H9 (cell line): ENCODE data around the gene MPP2. TPM values are rescaled to one million over a fixed set of nuclear protein-coding genes. Genes with fewer than 3 reads are reported as not detected.

ENCODE experiments used
- DNase-seq: peaks from one replicate; pipeline ENCODE4 v3.0.0-alpha.2; 2017
- H2AFZ ChIP-seq: one replicate; pipeline ENCODE4 v1.6.1; 2013; ENCODE audit warnings: mild to moderate bottlenecking, low read length, control low read depth, moderate library complexity
- H2AK5ac ChIP-seq: 2 replicates; pipeline ENCODE4 v1.6.1; 2013; ENCODE audit warnings: low read length, control low read depth, mixed read lengths; ENCODE audit not compliant: insufficient read length
- H2BK120ac ChIP-seq: one replicate; pipeline ENCODE4 v1.6.1; 2013; ENCODE audit warnings: low read depth, mild to moderate bottlenecking, low read length, control low read depth, inconsistent platforms; ENCODE audit not compliant: poor library complexity, severe bottlenecking
- H2BK12ac ChIP-seq: 2 replicates; pipeline ENCODE4 v1.6.1; 2013; ENCODE audit warnings: low read length, control low read depth, mixed read lengths, low read depth; ENCODE audit not compliant: insufficient read length
- H2BK15ac ChIP-seq: 2 replicates; pipeline ENCODE4 v1.6.1; 2013; ENCODE audit warnings: low read depth, low read length, control low read depth
- H2BK20ac ChIP-seq: one replicate; pipeline ENCODE4 v1.6.1; 2013; ENCODE audit warnings: low read depth, mild to moderate bottlenecking, low read length, control low read depth, inconsistent platforms; ENCODE audit not compliant: poor library complexity, severe bottlenecking
- H2BK5ac ChIP-seq: 2 replicates; pipeline ENCODE4 v1.6.1; 2013; ENCODE audit warnings: low read length, control low read depth, mixed read lengths; ENCODE audit not compliant: insufficient read length
- H3K14ac ChIP-seq: 2 replicates; pipeline ENCODE4 v1.6.1; 2013; ENCODE audit warnings: low read length, control low read depth; ENCODE audit not compliant: insufficient read depth
- H3K18ac ChIP-seq: 2 replicates; pipeline ENCODE4 v1.6.1; 2013; ENCODE audit warnings: low read depth, mild to moderate bottlenecking, mixed read lengths, low read length, control low read depth; ENCODE audit not compliant: insufficient read length
- H3K23ac ChIP-seq: 2 replicates; pipeline ENCODE4 v1.6.1; 2013; ENCODE audit warnings: low read length, control low read depth, mixed read lengths, low read depth; ENCODE audit not compliant: insufficient read length
- H3K23me2 ChIP-seq: 2 replicates; pipeline ENCODE4 v1.6.1; 2013; ENCODE audit warnings: low read depth, mild to moderate bottlenecking, mixed read lengths, low read length, control low read depth; ENCODE audit not compliant: insufficient read length, poor library complexity, severe bottlenecking
- H3K27ac ChIP-seq: 2 replicates; pipeline ENCODE4 v1.5.1; 2013; ENCODE audit warnings: low read length, control low read depth, mixed read lengths, low read depth; ENCODE audit not compliant: insufficient read length
- H3K27me3 ChIP-seq: 2 replicates; pipeline ENCODE4 v1.6.1; 2013; ENCODE audit warnings: low read length, control low read depth, inconsistent platforms; ENCODE audit not compliant: insufficient read depth
- H3K4ac ChIP-seq: 2 replicates; pipeline ENCODE4 v1.6.1; 2013; ENCODE audit warnings: low read depth, mild to moderate bottlenecking, control low read depth, inconsistent platforms, low read length, moderate library complexity
- H3K4me1 ChIP-seq: 2 replicates; pipeline ENCODE4 v1.6.1; 2013; ENCODE audit warnings: low read length, control low read depth, inconsistent platforms; ENCODE audit not compliant: insufficient read depth
- H3K4me2 ChIP-seq: 2 replicates; pipeline ENCODE4 v1.6.1; 2013; ENCODE audit warnings: low read length, control low read depth, mixed read lengths; ENCODE audit not compliant: insufficient read length, insufficient read depth
- H3K56ac ChIP-seq: 2 replicates; pipeline ENCODE4 v1.6.1; 2013; ENCODE audit warnings: low read depth, mild to moderate bottlenecking, mixed read lengths, low read length, control low read depth; ENCODE audit not compliant: insufficient read length
- H3K79me1 ChIP-seq: 2 replicates; pipeline ENCODE4 v1.6.1; 2013; ENCODE audit warnings: low read depth, mild to moderate bottlenecking, moderate library complexity, low read length, control low read depth, inconsistent platforms; ENCODE audit not compliant: insufficient read depth, poor library complexity, severe bottlenecking
- H3K79me2 ChIP-seq: 2 replicates; pipeline ENCODE4 v1.6.1; 2013; ENCODE audit warnings: low read length, control low read depth, inconsistent platforms; ENCODE audit not compliant: insufficient read depth
- H3K9ac ChIP-seq: 2 replicates; pipeline ENCODE4 v1.6.1; 2013; ENCODE audit warnings: low read length, control low read depth, mixed read lengths; ENCODE audit not compliant: insufficient read length; ENCODE audit errors: extremely low read depth
- H3K9me3 ChIP-seq: one replicate; pipeline ENCODE4 v1.6.1; 2013; ENCODE audit warnings: low read depth, low read length, inconsistent platforms; ENCODE audit not compliant: control insufficient read depth
- H3T11ph ChIP-seq: one replicate; pipeline ENCODE4 v1.6.1; 2013; ENCODE audit warnings: mild to moderate bottlenecking, low read length, control low read depth, inconsistent platforms
- H4K20me1 ChIP-seq: one replicate; pipeline ENCODE4 v1.6.1; 2013; ENCODE audit not compliant: control insufficient read depth, insufficient read length, insufficient read depth
- H4K5ac ChIP-seq: 2 replicates; pipeline ENCODE4 v1.6.1; 2013; ENCODE audit warnings: low read depth, mild to moderate bottlenecking, mixed read lengths, low read length, control low read depth; ENCODE audit not compliant: insufficient read length
- H4K8ac ChIP-seq: replicated peaks from 2 replicates; pipeline ENCODE4 v1.6.1; 2013; ENCODE audit warnings: low read length, control low read depth, mixed read lengths, low read depth; ENCODE audit not compliant: insufficient read length
- H4K91ac ChIP-seq: 2 replicates; pipeline ENCODE4 v1.6.1; 2013; ENCODE audit warnings: low read depth, mild to moderate bottlenecking, moderate library complexity, mixed read lengths, low read length, control low read depth; ENCODE audit not compliant: insufficient read length
- H3K27ac Mint-ChIP-seq, 3 experiments: 2 replicates in 2 of 3; 3 replicates in 1 of 3; pipeline ENCODE4 v1.8.0; 2020 to 2021; ENCODE audit warnings: mixed read lengths in 3 of 3, mild to moderate bottlenecking in 1 of 3, moderate library complexity in 1 of 3
- H3K27me3 Mint-ChIP-seq: 2 replicates; pipeline ENCODE4 v1.8.0; 2021; ENCODE audit warnings: low read depth, mild to moderate bottlenecking, moderate library complexity, mixed read lengths
- H3K36me3 Mint-ChIP-seq, 3 experiments: 2 replicates in 2 of 3; 3 replicates in 1 of 3; pipeline ENCODE4 v1.8.0; 2020 to 2021; ENCODE audit warnings: low read depth in 3 of 3, mixed read lengths in 3 of 3; ENCODE audit not compliant: insufficient read depth in 1 of 3
- H3K4me1 Mint-ChIP-seq, 2 experiments: 2 replicates each; pipeline ENCODE4 v1.8.0; 2020; ENCODE audit warnings: mixed read lengths in 2 of 2
- H3K4me3 Mint-ChIP-seq, 2 experiments: 2 replicates in 1 of 2; 3 replicates in 1 of 2; pipeline ENCODE4 v1.8.0; 2020 to 2021; ENCODE audit warnings: mild to moderate bottlenecking in 2 of 2, mixed read lengths in 2 of 2, moderate library complexity in 1 of 2
- H3K9me3 Mint-ChIP-seq, 2 experiments: 2 replicates in 1 of 2; 3 replicates in 1 of 2; pipeline ENCODE4 v1.8.0; 2020; ENCODE audit warnings: mild to moderate bottlenecking in 2 of 2, mixed read lengths in 2 of 2, moderate library complexity in 1 of 2
- CTCF ChIP-seq: fragments of 200-600 bp; sonication (generic); conservative IDR thresholded peaks from 3 replicates; pipeline ENCODE4 v1.8.0; 2021; ENCODE audit warnings: antibody characterized with exemption, mild to moderate bottlenecking
- WGBS: extraction: QIAGEN DNeasy Blood & Tissue Kit; methylation state at CpG from one replicate; pipeline ENCODE4 v1.1.7; 2013; ENCODE audit warnings: missing lambda C conversion rate, low lambda C conversion rate, mixed read lengths; ENCODE audit not compliant: insufficient read length; ENCODE audit errors: extremely low coverage; 5-methylcytosine and 5-hydroxymethylcytosine counted together
- total RNA-seq: library from RNA; stranded (reverse); gene quantifications from 2 replicates; pipeline ENCODE4 v1.2.1, GENCODE V29; 2021

The MPP2 gene
- total RNA-seq, 1 experiment from 2014 or later = 16.3 TPM

DNA sequence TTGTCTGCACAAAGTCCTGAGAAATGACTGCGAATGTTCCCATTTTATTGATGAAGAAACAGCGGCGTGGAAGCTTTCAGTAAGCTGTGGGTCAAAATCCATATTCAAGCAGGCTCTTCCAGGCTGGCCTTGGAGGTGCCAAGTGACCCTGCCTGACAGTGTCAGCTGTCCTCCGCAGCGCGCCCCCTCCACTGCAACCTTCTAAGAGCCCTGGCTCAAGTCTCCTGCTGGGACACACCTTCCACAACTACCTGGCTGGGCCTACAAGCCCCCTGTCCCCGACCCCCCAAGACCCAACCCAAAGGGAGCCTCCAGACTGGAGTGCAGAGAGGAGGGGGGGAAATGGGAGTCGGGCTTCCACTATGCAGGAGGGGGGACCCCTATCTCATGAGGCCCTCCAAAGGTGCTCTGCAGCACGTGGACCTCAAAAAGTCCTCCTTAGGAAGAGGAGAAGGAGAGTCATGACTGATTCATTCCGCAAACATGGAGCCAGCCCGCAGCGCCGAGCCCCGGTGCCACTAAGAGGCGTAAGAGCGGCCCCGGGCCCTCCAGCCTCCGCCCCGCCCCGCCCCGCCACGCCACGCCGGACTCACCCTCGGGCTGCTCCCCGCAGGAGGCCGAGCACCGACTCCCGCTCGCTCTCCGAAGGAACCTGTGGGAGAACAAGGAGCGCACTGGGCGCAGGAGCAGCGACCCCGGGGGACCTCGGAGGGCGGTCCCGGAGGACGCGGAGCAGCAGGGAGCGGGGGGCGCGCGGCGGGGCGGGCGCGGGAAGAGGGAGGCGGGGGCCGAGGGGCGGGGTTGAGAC is 75.0 kb downstream of the MPP2 start:
- Histone ChIP-seq H3K14ac (no peak overlapping the region), H2BK20ac (no peak overlapping the region), H3K79me2 (no peaks in the 10 kb centered on the region), H2BK12ac (no peak overlapping the region), H3K9me3 (no peaks in the 10 kb centered on the region), H3K4ac (no peak overlapping the region), H3K4me1 (no peaks in the 10 kb centered on the region), H2BK120ac (no peak overlapping the region), H3K27me3 (peaks cover 6% of the 10 kb centered on the region; the same call in 1 of the 2 replicates), H2AFZ (no peak overlapping the region), H3K23me2 (peaks cover 4% of the 10 kb centered on the region), H3K4me2 (peak overlapping the region; percentile 37), H3K18ac (no peak overlapping the region), H3K9ac (no peak overlapping the region), H3K27ac (no peak overlapping the region), H4K5ac (no peak overlapping the region), H3K79me1 (no peaks in the 10 kb centered on the region), H3K56ac (no peak overlapping the region), H2BK5ac (no peak overlapping the region), H3T11ph (no peak overlapping the region), H4K20me1 (no peaks in the 10 kb centered on the region), H4K8ac (no peak overlapping the region), H4K91ac (no peak overlapping the region), H3K23ac (no peak overlapping the region), H2BK15ac (no peak overlapping the region), H2AK5ac (no peak overlapping the region)
- no CpG with 5 or more reads among the region's 51 CpGs for WGBS
- Mint-ChIP-seq H3K9me3 (peaks cover 11 to 14% of the 10 kb centered on the region in 2 experiments), H3K27me3 (peaks cover 48% of the 10 kb centered on the region), H3K4me3 (peak overlapping the region; percentile 74 to 88), H3K4me1 (peaks cover 16 to 23% of the 10 kb centered on the region in 2 experiments), H3K36me3 (peaks cover 8 to 29% (median 12%) of the 10 kb centered on the region in 3 experiments), H3K27ac (no peak overlapping the region)
- DNase-seq = no peak
- no peak for TF ChIP-seq CTCF
